AG09309 (cell line): Measurements from ENCODE around the gene ANKRD50.
A peak's percentile ranks its signal among the peaks of the same experiment; 100 is the strongest.

Experiments used
- DNase-seq: peaks from one replicate; pipeline ENCODE4 v3.0.0-alpha.2; 2010; ENCODE audit warnings: low read depth
- H3K4me3 ChIP-seq: 2 replicates; pipeline ENCODE4 v1.5.1; 2011; ENCODE audit warnings: mild to moderate bottlenecking, low read depth, low read length, moderate library complexity; ENCODE audit not compliant: control insufficient read depth
- TF ChIP-seq, protein P1 (sequence below): IDR thresholded peaks from 2 replicates; pipeline ENCODE4 v1.5.1; 2011; ENCODE audit warnings: mild to moderate bottlenecking, low read depth, low read length, inconsistent platforms; ENCODE audit not compliant: insufficient read depth, control insufficient read depth; ENCODE audit errors: missing control alignments

Gene ANKRD50

DNA sequence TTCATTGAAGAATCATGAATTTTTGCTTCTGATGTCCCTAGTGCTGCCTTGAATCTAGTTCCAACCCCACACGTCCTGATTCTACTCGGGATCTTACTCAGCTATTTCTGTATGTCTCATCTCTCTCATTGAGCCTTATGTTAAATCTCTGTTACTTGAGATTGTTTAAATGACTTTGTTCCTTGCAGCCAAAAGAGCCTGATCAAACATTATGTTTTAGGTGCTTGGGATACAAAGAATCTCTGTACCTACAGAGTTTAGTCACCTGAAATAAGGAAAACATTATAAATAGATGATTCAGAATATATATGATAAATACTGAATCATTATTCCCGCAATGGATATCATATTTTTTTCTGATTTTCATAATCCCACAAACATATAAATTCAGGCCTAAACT, 13.7 kb upstream of the ANKRD50 start:
- TF ChIP-seq, protein P1, sequence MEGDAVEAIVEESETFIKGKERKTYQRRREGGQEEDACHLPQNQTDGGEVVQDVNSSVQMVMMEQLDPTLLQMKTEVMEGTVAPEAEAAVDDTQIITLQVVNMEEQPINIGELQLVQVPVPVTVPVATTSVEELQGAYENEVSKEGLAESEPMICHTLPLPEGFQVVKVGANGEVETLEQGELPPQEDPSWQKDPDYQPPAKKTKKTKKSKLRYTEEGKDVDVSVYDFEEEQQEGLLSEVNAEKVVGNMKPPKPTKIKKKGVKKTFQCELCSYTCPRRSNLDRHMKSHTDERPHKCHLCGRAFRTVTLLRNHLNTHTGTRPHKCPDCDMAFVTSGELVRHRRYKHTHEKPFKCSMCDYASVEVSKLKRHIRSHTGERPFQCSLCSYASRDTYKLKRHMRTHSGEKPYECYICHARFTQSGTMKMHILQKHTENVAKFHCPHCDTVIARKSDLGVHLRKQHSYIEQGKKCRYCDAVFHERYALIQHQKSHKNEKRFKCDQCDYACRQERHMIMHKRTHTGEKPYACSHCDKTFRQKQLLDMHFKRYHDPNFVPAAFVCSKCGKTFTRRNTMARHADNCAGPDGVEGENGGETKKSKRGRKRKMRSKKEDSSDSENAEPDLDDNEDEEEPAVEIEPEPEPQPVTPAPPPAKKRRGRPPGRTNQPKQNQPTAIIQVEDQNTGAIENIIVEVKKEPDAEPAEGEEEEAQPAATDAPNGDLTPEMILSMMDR = no peak
- H3K4me3 ChIP-seq = no peak overlapping the region
- no peak for DNase-seq

DNA sequence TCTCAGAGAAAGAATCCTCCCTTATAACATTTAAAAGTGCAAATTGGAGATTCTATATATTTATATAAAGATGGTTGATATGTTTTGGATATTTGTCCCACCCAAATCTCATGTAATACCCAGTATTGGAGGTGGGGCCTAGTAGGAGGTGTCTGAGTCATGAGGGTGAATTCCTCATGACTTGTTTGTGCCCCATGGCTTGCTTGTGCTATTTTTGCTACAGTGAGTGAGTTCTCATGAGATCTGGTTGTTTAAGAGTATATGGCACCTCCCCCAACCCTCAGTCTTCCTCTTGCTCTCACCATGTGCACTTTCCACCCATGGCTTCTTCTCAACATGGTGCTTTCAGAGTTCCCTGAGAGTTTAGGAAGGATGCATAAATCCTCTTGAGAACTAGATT, 9.5 kb upstream of the ANKRD50 start:
- no peak for DNase-seq
- TF ChIP-seq, protein P1 = no peak
- no peak overlapping the region for H3K4me3 ChIP-seq

DNA sequence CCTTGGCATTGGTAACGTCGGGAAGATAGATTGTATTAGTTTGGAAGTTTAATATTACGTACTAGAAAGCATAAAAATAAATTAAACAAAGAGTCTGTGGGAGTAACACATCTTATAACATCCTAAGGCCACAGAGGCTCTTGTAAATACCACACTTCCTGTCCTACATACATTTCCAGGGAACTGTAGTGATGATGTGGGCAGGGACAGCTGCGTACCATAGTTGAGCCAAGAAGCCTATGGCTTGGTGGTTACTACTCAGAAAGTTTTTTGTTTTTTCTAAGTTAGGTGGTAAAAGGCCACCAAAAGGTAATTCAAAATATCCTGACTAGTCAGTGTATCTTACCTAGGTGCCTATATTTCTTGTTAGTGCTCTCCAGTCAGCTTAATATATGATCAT, 4.6 kb upstream of the ANKRD50 start:
- no peak overlapping the region for H3K4me3 ChIP-seq
- TF ChIP-seq, protein P1 = no peak
- no peak for DNase-seq

- H3K4me3 ChIP-seq = peak overlapping the region; percentile 92
- TF ChIP-seq, protein P1 = peak; percentile 61
- peak; percentile 41 for DNase-seq
Observed at GRCh38 chr4:124713185-124713592, 657 bp upstream of the ANKRD50 start.

DNA sequence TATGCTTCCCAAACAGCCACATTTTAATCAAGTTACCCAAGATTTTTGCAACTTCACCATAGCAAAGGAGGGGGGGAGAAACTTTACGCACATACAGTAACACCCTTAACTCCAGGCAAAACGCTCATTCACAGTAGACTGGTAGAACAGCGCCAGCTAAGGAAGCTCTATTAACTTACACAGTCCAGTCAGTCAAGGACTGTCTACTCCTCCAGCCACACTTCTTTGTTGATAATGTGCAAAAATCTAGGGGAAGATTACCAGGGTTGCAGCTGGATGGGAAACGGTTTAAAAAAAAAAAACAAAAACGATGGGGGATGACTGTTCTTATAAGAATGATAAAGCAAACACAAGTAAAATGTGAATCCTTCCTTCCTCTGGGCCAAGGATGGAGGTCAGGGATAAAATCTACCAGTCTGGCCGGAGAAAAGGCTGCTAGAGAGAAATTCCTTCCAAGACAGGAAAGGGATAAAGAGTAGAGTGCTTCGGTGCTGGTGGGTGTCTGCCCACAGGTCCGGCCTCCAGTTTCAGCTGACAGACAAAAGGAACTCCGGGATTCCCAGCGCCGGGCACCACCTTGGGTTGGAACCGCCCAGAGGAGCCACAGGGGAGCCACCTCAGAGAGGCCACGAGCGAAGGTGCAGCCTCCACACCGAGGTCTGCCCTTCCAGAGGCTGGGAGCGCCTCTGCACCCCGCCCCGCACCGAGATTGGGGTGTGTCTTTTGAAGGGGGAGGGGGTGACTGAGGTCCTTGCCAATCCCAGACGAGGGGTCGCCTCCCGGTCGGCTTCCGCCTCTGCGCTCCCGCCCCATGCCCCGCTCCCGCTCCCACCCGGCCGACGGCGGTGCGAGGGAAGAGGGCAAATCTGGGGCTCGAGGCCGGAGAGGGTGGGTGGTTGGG, 811 bp downstream of the ANKRD50 start:
- peak; percentile 40 for DNase-seq

GRCh38 chr4:124710911-124711310, 1.6 kb downstream of the ANKRD50 start:
- H3K4me3 ChIP-seq = peak overlapping the region; percentile 92
- TF ChIP-seq, protein P1 = no peak
- DNase-seq = no peak

More for the DNA sequence above, 811 bp downstream of the ANKRD50 start:
- peak overlapping the region; percentile 92 for H3K4me3 ChIP-seq
- TF ChIP-seq, protein P1 = peak; percentile 31
